Astrocyte (in vitro differentiated cells and primary cell): ENCODE data around the gene PDGFRB.

Experiments used
- EZH2 ChIP-seq: IDR thresholded peaks from 2 replicates; pipeline ENCODE4 v1.6.1; 2012; ENCODE audit warnings: mild to moderate bottlenecking, low read length, inconsistent platforms; ENCODE audit not compliant: insufficient read depth
- TF ChIP-seq, protein P1 (sequence below): IDR thresholded peaks from 2 replicates; pipeline ENCODE4 v1.5.1; 2011; ENCODE audit warnings: low read depth, mild to moderate bottlenecking, inconsistent platforms, low read length, moderate library complexity; ENCODE audit not compliant: insufficient read depth

GRCh38 chr5:150139334-150139733, 16.3 kb downstream of the PDGFRB start:
- TF ChIP-seq, protein P1, sequence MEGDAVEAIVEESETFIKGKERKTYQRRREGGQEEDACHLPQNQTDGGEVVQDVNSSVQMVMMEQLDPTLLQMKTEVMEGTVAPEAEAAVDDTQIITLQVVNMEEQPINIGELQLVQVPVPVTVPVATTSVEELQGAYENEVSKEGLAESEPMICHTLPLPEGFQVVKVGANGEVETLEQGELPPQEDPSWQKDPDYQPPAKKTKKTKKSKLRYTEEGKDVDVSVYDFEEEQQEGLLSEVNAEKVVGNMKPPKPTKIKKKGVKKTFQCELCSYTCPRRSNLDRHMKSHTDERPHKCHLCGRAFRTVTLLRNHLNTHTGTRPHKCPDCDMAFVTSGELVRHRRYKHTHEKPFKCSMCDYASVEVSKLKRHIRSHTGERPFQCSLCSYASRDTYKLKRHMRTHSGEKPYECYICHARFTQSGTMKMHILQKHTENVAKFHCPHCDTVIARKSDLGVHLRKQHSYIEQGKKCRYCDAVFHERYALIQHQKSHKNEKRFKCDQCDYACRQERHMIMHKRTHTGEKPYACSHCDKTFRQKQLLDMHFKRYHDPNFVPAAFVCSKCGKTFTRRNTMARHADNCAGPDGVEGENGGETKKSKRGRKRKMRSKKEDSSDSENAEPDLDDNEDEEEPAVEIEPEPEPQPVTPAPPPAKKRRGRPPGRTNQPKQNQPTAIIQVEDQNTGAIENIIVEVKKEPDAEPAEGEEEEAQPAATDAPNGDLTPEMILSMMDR, result no peak
- no peak for TF ChIP-seq EZH2
